Type B pancreatic cell (in vitro differentiated cells): ENCODE results near the gene PTGDS. TPM values are rescaled to one million over a fixed set of nuclear protein-coding genes. Genes with fewer than 3 reads are reported as not detected.

Experiments
- DNase-seq: peaks from one replicate; pipeline ENCODE4 v3.0.0; 2021; ENCODE audit warnings: mixed read lengths; ENCODE audit not compliant: unreplicated experiment; ENCODE audit errors: extremely low spot score
- H3K27ac Mint-ChIP-seq: 2 replicates; pipeline ENCODE4 v1.8.0; 2021; ENCODE audit warnings: mild to moderate bottlenecking, mixed read lengths
- H3K27me3 Mint-ChIP-seq: 2 replicates; pipeline ENCODE4 v1.8.0; 2021; ENCODE audit warnings: mixed read lengths
- H3K36me3 Mint-ChIP-seq: 2 replicates; pipeline ENCODE4 v1.8.0; 2021; ENCODE audit warnings: mixed read lengths
- H3K4me1 Mint-ChIP-seq: one replicate; pipeline ENCODE4 v1.8.0; 2021; ENCODE audit warnings: mixed read lengths; ENCODE audit not compliant: unreplicated experiment
- H3K4me3 Mint-ChIP-seq: 2 replicates; pipeline ENCODE4 v1.8.0; 2021; ENCODE audit warnings: mild to moderate bottlenecking, mixed read lengths
- H3K9me3 Mint-ChIP-seq: 2 replicates; pipeline ENCODE4 v1.8.0; 2021; ENCODE audit warnings: mixed read lengths
- total RNA-seq: library from RNA; stranded (reverse); gene quantifications from 2 replicates; pipeline ENCODE4 v1.2.1, GENCODE V29; 2021; ENCODE audit warnings: low replicate concordance
- TF ChIP-seq, protein P1 (sequence below): fragments of 200-600 bp; sonication (generic); conservative IDR thresholded peaks from 2 replicates; pipeline ENCODE4 v1.5.0; 2021; ENCODE audit warnings: antibody characterized with exemption, mild to moderate bottlenecking

PTGDS gene
- total RNA-seq, 1 donor from 2014 or later: 1.7 TPM

DNA sequence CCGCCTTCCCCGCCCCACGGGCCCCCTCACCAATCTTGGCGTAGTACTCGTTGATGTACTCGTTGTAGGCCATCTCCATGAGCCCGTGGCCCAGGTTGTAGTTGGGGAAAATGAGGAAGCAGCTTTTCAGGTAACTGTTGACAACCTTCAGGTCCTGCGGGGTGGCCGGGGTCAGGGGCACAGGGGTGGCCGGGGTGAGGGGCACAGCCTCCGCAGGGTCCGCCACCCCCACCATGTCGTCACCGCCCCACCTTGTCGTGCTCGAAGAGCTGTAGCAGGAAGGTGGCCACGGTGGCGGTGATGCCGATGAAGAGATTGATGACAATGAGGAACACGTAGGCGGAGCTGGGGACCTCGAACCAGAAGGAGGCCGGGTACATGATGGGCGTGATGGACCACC lies 33.9 kb downstream of the PTGDS start:
- Mint-ChIP-seq H3K4me1 (no peaks in the 10 kb centered on the region), H3K36me3 (no peaks in the 10 kb centered on the region), H3K9me3 (no peaks in the 10 kb centered on the region), H3K4me3 (no peak overlapping the region), H3K27me3 (no peaks in the 10 kb centered on the region), H3K27ac (no peak overlapping the region)
- TF ChIP-seq, protein P1, sequence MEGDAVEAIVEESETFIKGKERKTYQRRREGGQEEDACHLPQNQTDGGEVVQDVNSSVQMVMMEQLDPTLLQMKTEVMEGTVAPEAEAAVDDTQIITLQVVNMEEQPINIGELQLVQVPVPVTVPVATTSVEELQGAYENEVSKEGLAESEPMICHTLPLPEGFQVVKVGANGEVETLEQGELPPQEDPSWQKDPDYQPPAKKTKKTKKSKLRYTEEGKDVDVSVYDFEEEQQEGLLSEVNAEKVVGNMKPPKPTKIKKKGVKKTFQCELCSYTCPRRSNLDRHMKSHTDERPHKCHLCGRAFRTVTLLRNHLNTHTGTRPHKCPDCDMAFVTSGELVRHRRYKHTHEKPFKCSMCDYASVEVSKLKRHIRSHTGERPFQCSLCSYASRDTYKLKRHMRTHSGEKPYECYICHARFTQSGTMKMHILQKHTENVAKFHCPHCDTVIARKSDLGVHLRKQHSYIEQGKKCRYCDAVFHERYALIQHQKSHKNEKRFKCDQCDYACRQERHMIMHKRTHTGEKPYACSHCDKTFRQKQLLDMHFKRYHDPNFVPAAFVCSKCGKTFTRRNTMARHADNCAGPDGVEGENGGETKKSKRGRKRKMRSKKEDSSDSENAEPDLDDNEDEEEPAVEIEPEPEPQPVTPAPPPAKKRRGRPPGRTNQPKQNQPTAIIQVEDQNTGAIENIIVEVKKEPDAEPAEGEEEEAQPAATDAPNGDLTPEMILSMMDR: no peak
- no peak for DNase-seq

DNA sequence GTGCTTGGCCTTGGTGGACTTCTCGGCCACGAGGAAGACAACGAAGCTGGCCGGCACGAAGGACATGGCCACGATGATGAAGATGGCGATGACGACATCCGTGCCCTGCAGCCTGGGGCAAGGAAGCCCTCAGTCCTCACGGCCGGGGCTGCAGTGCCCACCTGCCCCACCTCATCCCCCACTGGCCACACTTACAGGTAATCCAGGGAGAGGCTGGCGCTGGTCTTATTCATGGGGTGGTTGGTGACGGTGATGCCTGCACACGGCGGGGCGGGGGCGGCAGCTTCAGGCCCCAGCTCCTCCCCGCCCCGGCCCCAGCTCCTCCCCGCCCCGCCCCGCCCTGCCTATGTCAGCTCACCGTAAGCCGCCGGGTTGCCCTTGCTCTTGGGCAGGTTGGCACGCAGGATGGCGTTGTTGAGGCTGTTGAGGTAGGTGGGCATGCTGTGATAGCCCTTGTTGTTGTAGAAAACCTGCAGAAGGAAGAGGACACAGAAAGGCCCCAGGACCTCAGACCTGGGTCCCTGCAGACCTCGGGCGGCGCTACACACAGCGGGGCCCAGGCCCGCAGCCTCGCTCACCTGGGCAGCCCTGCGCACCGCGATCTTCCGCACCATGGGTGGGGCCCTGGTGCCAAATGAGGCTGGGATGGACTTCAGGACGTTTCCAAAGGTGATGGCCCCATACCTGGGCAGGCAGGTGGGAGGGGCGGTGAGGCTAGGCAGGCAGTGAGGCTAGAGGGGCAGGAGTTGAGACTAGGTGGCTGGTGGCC lies 34.8 kb downstream of the PTGDS start:
- H3K27ac Mint-ChIP-seq: no peak overlapping the region
- H3K4me1 Mint-ChIP-seq: no peaks in the 10 kb centered on the region
- TF ChIP-seq, protein P1: no peak
- no peak overlapping the region for H3K4me3 Mint-ChIP-seq
- no peaks in the 10 kb centered on the region for H3K9me3 Mint-ChIP-seq
- peaks cover 3% of the 10 kb centered on the region for H3K36me3 Mint-ChIP-seq
- no peaks in the 10 kb centered on the region for H3K27me3 Mint-ChIP-seq
- DNase-seq: no peak

DNA sequence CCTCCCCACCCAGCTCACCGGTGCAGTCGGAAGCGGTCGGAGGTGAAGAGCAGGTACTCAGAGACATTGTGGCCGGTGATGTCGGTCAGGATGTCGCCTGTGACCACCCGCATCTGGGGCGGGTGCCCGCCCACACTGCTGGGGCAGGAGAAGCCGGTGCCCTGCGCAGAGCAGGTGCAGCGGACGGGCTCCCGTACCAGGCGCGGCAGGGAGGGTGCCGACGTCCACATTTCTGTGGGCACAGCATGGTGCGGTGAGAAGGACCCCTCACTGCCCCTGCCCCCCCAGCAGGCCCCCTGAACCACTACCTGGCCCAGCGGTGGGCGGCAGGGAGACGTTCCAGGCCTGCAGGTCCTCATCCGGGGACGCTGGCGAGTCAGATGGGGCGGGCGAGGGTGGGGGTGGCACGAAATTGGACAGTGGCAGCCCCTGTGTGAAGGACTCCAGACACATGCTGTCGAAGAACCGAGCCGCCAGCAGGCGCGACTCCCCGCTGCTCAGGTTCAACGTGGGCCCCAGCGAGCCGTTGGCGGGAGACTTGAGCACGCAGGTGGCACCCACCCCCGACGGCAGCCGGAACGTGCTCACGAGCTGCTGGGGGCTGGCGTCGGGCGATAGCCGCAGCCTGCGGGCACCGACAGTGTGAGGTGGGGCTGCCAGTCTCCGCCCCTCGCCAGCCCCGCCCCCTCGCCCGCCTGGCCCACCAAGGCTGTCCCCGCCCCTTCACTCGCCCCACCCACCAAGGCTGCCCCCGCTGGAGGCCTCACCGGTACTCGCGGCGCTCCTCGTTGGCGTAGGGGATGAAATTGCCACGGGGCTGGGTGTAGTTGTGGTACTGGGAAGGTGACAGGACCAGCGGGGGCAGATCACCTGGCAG lies 35.6 kb downstream of the PTGDS start:
- no peak for DNase-seq
- H3K4me1 Mint-ChIP-seq: no peaks in the 10 kb centered on the region
- H3K4me3 Mint-ChIP-seq: no peak overlapping the region
- H3K27me3 Mint-ChIP-seq: no peaks in the 10 kb centered on the region
- peaks cover 3% of the 10 kb centered on the region for H3K36me3 Mint-ChIP-seq
- TF ChIP-seq, protein P1: no peak
- no peak overlapping the region for H3K27ac Mint-ChIP-seq
- H3K9me3 Mint-ChIP-seq: no peaks in the 10 kb centered on the region

DNA sequence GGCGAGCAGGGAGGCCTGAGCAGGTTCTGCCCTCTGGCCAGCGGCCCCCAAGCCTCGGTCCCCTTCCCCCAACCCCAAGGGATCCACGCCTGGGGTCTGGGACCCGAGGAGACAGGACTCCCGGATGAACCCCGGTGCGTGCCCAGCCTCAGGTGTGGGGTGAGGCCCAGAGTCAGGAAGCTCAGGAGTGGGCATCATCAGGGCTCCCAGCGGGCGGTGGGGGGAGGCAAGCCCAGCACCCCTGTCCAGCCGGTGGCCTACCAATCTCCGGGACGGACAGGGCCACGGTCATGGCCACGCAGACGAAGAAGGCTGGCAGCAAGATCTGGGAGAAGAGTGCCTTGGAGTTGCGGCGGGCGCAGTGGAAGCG lies 36.3 kb downstream of the PTGDS start:
- DNase-seq: no peak
- Mint-ChIP-seq H3K27ac (no peak overlapping the region), H3K4me1 (no peaks in the 10 kb centered on the region), H3K27me3 (no peaks in the 10 kb centered on the region), H3K4me3 (no peak overlapping the region), H3K9me3 (no peaks in the 10 kb centered on the region), H3K36me3 (peaks cover 3% of the 10 kb centered on the region)
- TF ChIP-seq, protein P1: no peak

DNA sequence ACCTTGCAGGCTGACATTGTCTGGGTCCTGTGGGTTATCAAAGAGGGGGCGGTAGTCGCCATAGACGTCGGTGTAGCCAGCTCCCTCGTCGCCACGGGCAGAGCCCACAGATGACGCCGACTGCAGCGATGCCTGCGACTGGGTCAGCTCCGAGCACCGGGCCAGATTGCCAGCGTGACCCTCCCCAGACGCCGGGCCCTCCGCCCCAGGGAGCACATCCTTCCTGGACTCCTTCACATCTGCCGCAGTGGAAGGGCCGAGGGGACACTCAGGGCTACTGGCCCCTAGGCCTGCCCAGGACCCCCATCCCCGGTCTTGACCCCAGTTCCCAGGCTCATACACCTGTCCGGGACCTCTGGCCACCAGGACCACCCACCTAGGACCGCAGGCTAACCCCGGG lies 36.9 kb downstream of the PTGDS start:
- no peak for DNase-seq
- TF ChIP-seq, protein P1: no peak
- no peaks in the 10 kb centered on the region for H3K9me3 Mint-ChIP-seq
- no peaks in the 10 kb centered on the region for H3K4me1 Mint-ChIP-seq
- H3K27ac Mint-ChIP-seq: no peak overlapping the region
- no peaks in the 10 kb centered on the region for H3K27me3 Mint-ChIP-seq
- peaks cover 3% of the 10 kb centered on the region for H3K36me3 Mint-ChIP-seq
- no peak overlapping the region for H3K4me3 Mint-ChIP-seq
